Measurements from ENCODE around the gene TPP1.

TPP1 gene

DNA sequence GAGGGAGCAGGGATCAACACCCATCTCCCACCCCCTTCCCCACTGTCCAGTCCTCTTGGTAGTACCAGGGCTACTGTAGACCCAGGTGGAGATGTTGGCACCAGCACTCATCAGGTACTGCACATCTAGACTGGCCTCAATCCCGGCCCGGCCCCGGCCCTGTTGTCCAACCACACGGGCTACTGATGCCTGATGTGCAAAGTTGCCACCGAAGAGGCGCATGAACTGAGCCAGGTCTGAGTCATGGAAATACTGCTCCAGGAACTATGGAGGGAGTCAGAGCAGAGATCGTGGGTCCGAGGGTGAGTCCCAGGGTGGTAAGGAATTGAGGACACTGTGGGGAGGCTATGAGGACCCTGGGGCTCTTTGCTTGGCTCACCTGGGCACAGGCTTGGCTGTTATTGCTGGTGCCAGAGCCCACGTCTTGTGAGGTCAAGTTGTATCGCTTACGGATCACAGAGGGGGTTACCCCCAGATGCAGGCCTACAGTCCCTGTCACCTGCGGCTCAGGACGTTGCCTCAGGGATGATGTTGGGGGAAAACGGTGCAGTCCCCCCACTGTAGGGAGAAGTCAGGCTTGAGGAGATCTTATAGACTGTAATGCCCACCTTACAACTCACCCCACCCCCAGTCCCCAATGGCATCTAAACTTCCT is 2.5 kb downstream of the TPP1 start:
- no peak overlapping the region for H3K4me3 ChIP-seq (ENCODE audit: low read length)
- DNase-seq (ENCODE audit: low read depth, low spot score) = no peak

GRCh38 chr11:6615882-6616585 is 3.2 kb downstream of the TPP1 start:
- DNase-seq (ENCODE audit: low read depth, low spot score) = no peak
- H3K4me3 ChIP-seq (ENCODE audit: low read length) = no peak overlapping the region

GRCh38 chr11:6615046-6615445 is 4.2 kb downstream of the TPP1 start:
- no peak overlapping the region for H3K4me3 ChIP-seq (ENCODE audit: low read length)

GRCh38 chr11:6614446-6614845 is 4.8 kb downstream of the TPP1 start:
- H3K4me3 ChIP-seq (ENCODE audit: low read length) = no peak overlapping the region
- DNase-seq (ENCODE audit: low read depth, low spot score) = no peak

More at GRCh38 chr11:6615046-6615445, 4.2 kb downstream of the TPP1 start:
- DNase-seq (ENCODE audit: low read depth, low spot score) = no peak

DNA sequence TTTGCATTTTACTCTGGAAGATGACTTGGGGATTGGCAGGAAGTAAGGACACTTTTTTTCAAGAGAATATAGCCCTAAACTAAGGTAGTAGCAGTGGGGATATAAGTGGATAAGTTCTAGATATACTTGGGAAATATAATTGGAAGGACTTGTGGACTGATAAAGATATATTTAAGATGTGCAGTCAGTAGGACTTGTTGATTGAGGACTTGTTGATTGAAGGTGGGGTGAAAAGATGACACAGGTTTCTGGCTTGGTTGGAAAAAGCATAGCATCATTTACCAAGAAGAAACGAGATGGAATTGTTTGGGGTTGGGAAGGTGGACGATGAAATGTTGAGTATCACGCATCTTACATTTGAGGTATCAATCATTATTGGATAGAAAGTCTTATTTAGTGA is 5.7 kb downstream of the TPP1 start:
- no peak overlapping the region for H3K4me3 ChIP-seq (ENCODE audit: low read length)
- no peak for DNase-seq (ENCODE audit: low read depth, low spot score)

DNA sequence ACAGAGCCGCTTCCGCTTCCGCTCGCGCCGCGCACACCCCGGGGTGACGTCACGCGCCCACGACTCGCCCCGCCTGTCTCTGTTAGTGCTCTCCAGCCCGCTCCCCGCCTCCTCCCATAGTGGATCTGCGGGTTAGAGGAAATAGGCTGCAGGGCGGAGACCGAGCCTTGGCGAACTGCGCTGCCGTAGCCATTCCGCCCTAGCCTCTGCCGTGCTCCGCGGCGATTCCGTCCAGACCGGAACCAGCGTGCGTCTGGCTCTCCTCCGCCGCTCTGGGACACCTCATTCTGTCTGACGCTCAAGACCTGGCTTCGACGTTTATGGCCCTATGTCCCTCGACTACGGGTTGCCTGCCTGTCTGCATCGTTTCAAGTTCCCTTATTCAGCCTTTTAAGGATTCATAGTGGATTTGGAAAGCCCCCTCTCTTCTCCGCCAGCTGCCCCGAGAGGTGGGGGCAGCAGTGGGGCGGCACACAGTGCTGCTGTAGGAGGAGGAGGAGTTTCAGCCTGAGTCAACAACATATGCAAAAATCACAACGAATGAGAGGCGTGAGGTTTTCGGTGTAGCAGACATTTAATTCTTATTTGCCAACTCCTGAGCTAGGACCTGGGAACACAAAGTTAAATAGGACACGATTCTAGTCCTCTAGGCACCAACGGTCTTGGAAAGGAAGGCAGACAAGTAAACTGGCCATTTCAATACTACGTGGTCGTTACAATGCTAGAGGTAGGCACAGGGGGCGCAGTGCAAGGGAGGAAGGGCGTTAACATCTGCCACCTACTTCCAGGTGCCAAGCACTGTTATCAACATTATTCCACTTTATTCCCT is 6.8 kb downstream of the TPP1 start, which contains the start of gene TAF10:
TSS of gene TAF10 (minus strand) at position 4 of the 829 bp plus-strand sequence. CDS start 27 bp downstream, outside the sequence.
- DNase-seq (ENCODE audit: low read depth, low spot score) = peak; percentile 89
- H3K4me3 ChIP-seq (ENCODE audit: low read length) = peak within 1 kb of the TSS; percentile 90

- H3K4me3 ChIP-seq (ENCODE audit: low read length) = peak overlapping the region; percentile 90
- DNase-seq (ENCODE audit: low read depth, low spot score) = no peak
Measured at GRCh38 chr11:6611963-6612212, 7.3 kb downstream of the TPP1 start.

DNA sequence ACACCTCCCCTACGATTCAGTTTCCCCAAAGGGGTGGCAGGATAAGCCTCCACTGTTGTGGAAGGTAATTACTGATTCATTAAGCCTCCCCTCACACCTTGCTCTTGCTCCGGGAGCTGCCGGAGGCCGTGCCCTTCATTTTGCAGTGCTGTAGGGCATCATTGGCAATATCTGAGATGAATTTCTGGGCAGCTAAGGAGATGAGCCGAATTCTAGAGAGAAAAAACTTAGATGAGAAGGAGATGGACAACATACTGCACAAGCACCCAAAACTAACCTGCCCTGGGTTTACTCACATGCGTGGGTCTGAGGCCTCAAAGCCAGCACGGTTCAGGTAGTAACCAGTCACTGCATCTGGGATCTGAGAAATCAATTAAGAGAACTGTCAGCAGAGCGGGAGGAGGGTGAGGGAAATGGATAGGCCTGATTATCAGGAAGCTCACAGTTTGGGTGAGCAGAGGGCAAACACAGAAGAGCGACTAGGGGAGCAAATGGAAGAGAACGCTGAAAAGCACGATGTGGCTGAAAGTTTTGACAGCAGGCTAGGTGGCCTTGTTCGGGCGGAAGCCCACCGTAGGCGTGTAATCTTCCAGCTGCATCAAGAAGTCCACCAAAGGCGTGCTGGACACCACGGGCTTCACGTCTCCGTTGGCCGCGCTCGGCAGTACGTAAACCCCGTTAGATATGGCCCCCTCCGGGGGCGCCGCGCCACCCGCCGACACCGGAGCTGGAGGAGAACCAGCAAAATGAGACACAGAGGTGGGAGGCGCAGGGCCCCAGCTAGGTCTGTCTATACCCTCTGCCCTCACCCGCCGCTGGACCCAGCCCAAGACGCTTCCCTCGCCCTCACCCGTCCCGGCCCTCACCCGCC is 7.9 kb downstream of the TPP1 start:
- H3K4me3 ChIP-seq (ENCODE audit: low read length) = peak overlapping the region; percentile 90
- DNase-seq (ENCODE audit: low read depth, low spot score) = no peak

- H3K4me3 ChIP-seq (ENCODE audit: low read length) = peak overlapping the region; percentile 90
- DNase-seq (ENCODE audit: low read depth, low spot score) = no peak
Measured at GRCh38 chr11:6610591-6610990, 8.6 kb downstream of the TPP1 start.

DNA sequence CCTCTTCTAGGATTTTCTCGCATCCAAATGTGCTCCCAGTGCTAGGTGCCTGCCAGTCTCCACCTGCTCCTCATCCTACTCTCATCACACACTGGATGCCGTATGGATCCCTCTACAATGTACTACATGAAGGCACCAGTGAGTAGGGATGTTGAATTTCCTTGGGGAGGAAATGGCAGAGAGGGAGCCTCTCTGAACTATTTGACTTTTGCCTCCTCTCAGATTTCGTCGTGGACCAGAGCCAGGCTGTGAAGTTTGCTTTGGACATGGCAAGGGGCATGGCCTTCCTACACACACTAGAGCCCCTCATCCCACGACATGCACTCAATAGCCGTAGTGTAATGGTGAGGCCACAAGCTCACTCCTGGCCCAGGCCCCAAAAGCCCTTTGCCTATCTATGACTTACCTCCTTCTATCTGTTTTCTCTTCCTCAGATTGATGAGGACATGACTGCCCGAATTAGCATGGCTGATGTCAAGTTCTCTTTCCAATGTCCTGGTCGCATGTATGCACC is 9.7 kb downstream of the TPP1 start:
- no peak for DNase-seq (ENCODE audit: low read depth, low spot score)
- H3K4me3 ChIP-seq (ENCODE audit: low read length) = no peak overlapping the region

GRCh38 chr11:6608726-6609501 is 10.3 kb downstream of the TPP1 start:
- H3K4me3 ChIP-seq (ENCODE audit: low read length) = no peak overlapping the region
- DNase-seq (ENCODE audit: low read depth, low spot score) = no peak

DNA sequence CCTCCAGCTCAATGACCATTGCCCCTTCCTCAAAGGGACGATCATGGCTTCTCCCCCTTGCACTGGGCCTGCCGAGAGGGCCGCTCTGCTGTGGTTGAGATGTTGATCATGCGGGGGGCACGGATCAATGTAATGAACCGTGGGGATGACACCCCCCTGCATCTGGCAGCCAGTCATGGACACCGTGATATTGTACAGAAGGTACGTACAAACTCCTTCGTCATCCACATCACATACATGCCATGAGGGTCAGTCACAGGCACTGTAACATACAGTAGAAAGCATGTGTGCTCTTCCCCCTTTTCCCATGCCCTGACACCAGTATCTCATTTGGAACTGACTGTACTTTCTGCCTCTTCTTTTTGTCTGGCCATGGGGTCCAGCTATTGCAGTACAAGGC is 11.2 kb downstream of the TPP1 start:
- no peak for DNase-seq (ENCODE audit: low read depth, low spot score)
- no peak overlapping the region for H3K4me3 ChIP-seq (ENCODE audit: low read length)

DNA sequence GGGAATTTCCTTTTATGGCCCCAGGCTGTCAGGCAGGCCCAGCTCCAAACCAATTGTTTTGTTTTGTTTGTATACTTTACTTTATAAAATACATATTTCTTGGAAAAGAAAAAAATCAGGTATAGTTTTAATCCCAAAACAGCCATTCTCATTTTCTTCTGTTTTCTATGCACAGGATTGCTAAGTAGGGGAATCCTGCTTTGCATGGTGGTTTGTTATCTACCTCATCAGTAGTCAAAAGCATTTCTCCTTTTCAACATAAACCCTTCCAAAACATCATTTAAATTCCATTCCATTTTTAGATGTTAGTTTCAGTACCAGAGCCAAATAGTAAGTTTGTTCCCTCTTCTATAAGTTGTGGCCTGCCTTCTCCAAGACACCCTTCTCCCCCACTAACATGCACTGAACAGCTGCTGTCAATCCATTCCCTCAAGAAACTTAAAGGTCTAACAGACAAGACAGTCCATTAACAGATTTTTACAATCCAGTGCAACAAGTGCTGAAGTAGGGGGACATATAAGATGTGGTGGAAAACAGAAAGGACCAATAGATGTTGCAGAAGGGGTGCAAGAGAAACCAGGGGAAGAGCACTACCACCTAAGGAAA is 11.9 kb downstream of the TPP1 start:
- DNase-seq (ENCODE audit: low read depth, low spot score) = no peak
- no peak overlapping the region for H3K4me3 ChIP-seq (ENCODE audit: low read length)

GRCh38 chr11:6606471-6607189 is 12.6 kb downstream of the TPP1 start:
- H3K4me3 ChIP-seq (ENCODE audit: low read length) = no peak overlapping the region
- no peak for DNase-seq (ENCODE audit: low read depth, low spot score)

- peak overlapping the region; percentile 67 for H3K4me3 ChIP-seq (ENCODE audit: low read length)
- DNase-seq (ENCODE audit: low read depth, low spot score) = no peak
Measured at GRCh38 chr11:6604790-6605189, 14.4 kb downstream of the TPP1 start.

DNA sequence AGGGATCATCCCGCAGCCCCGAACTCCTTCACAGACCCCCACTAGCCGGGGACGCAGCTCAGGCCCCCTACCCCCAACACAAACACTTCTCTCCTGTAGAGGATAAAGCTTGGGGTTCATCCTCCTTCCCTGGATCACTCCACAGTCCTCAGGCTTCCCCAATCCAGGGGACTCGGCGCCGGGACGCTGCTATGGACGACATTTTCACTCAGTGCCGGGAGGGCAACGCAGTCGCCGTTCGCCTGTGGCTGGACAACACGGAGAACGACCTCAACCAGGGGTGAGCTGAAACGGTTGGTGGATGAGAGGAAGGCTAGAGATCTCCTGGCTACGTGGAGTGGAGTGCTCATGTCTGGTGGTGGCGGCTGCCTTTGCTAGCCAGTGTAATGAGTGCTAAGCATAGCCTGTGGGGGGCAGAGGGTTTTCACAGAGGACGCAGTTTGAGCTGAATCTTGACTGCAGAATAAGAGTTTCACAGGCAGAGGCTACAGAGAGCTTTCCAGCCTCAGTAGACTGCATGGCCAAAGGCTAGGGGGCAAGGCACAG is 15.1 kb downstream of the TPP1 start:
- peak overlapping the region; percentile 67 for H3K4me3 ChIP-seq (ENCODE audit: low read length)
- DNase-seq (ENCODE audit: low read depth, low spot score) = peak; percentile 54

All from Jurkat, Clone E6-1 (cell line).